Endothelial cell (in vitro differentiated cells): Measurements from ENCODE around the gene FAM20C. TPM values are rescaled to one million over a fixed set of nuclear protein-coding genes. Genes with fewer than 3 reads are reported as not detected.

Experiments used
- DNase-seq: peaks from one replicate; pipeline ENCODE4 v3.0.0; 2021; ENCODE audit warnings: low spot score
- H3K27ac Mint-ChIP-seq: one replicate; pipeline ENCODE4 v1.8.0; 2021; ENCODE audit warnings: mixed read lengths, inconsistent platforms; ENCODE audit not compliant: unreplicated experiment
- H3K27me3 Mint-ChIP-seq: one replicate; pipeline ENCODE4 v1.8.0; 2021; ENCODE audit warnings: mild to moderate bottlenecking, moderate library complexity, mixed read lengths, inconsistent platforms; ENCODE audit not compliant: unreplicated experiment
- H3K36me3 Mint-ChIP-seq: one replicate; pipeline ENCODE4 v1.8.0; 2021; ENCODE audit warnings: mild to moderate bottlenecking, low read depth, mixed read lengths, inconsistent platforms; ENCODE audit not compliant: unreplicated experiment
- H3K4me1 Mint-ChIP-seq: one replicate; pipeline ENCODE4 v1.8.0; 2021; ENCODE audit warnings: mild to moderate bottlenecking, mixed read lengths, inconsistent platforms; ENCODE audit not compliant: unreplicated experiment
- H3K4me3 Mint-ChIP-seq: one replicate; pipeline ENCODE4 v1.8.0; 2021; ENCODE audit warnings: mild to moderate bottlenecking, mixed read lengths, inconsistent platforms; ENCODE audit not compliant: unreplicated experiment
- H3K9me3 Mint-ChIP-seq: one replicate; pipeline ENCODE4 v1.8.0; 2021; ENCODE audit warnings: mixed read lengths, inconsistent platforms; ENCODE audit not compliant: unreplicated experiment
- total RNA-seq: library from RNA; stranded (reverse); fragmentation: NEBNext Ultra II Directional; extraction: Animal tissue kit (Norgen Biotek cat#: 25700); gene quantifications from one replicate; pipeline ENCODE4 v1.2.1, GENCODE V29; 2021; ENCODE audit not compliant: unreplicated experiment
- TF ChIP-seq, protein P1 (sequence below): fragments of 200-600 bp; sonication (generic); IDR thresholded peaks from one replicate; pipeline ENCODE4 v1.5.0; 2021; ENCODE audit warnings: antibody characterized with exemption; ENCODE audit not compliant: unreplicated experiment

Gene FAM20C
- total RNA-seq, 1 donor from 2014 or later: 3.1 TPM

DNA sequence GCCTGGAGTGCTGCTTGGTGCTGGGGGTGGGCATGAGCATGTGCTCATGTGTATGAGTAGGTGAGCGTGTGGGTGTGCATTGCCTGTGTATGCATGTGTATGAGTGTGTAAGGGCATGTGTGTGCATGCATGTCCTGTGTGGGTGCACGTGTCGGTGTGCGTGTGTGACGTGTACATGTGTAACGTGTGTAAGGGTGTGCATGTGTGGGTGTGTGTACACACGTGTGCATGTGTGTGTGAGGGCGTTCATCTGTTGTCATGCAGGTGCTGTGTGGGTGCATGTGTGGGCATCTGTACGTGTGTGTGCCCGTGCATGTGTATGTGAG is 30.3 kb downstream of the FAM20C start:
- H3K4me1 Mint-ChIP-seq: peaks cover 4% of the 10 kb centered on the region
- peak overlapping the region; percentile 65 for H3K27ac Mint-ChIP-seq
- DNase-seq: no peak

GRCh38 chr7:223118-223800 is 30.9 kb downstream of the FAM20C start:
- Mint-ChIP-seq H3K27ac (peak overlapping the region; percentile 65), H3K4me1 (peaks cover 4% of the 10 kb centered on the region), H3K36me3 (peaks cover 4% of the 10 kb centered on the region), H3K27me3 (peaks cover 7% of the 10 kb centered on the region), H3K9me3 (no peaks in the 10 kb centered on the region), H3K4me3 (no peak overlapping the region)
- no peak for DNase-seq
- TF ChIP-seq, protein P1, sequence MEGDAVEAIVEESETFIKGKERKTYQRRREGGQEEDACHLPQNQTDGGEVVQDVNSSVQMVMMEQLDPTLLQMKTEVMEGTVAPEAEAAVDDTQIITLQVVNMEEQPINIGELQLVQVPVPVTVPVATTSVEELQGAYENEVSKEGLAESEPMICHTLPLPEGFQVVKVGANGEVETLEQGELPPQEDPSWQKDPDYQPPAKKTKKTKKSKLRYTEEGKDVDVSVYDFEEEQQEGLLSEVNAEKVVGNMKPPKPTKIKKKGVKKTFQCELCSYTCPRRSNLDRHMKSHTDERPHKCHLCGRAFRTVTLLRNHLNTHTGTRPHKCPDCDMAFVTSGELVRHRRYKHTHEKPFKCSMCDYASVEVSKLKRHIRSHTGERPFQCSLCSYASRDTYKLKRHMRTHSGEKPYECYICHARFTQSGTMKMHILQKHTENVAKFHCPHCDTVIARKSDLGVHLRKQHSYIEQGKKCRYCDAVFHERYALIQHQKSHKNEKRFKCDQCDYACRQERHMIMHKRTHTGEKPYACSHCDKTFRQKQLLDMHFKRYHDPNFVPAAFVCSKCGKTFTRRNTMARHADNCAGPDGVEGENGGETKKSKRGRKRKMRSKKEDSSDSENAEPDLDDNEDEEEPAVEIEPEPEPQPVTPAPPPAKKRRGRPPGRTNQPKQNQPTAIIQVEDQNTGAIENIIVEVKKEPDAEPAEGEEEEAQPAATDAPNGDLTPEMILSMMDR: no peak

More for the DNA sequence above, 30.3 kb downstream of the FAM20C start:
- H3K9me3 Mint-ChIP-seq: no peaks in the 10 kb centered on the region
- no peak overlapping the region for H3K4me3 Mint-ChIP-seq
- TF ChIP-seq, protein P1: no peak
- peaks cover 7% of the 10 kb centered on the region for H3K27me3 Mint-ChIP-seq
- peaks cover 4% of the 10 kb centered on the region for H3K36me3 Mint-ChIP-seq

DNA sequence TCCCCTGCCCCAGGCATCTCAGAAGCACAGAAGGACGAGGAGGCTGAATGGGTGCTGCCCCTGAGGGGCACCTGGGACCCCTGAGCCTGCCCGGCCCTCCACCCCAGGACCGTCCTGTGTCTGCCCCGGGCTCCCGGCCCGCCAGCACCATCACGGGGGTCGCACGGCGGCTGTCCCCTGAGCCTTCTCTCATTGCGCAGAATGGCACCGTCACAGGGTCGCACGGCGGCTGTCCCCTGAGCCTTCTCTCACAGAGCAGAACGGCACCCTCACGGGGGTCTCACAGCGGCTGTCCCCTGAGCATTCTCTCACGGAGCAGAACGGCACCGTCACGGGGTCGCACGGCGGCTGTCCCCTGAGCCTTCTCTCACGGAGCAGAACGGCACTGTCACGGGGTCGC is 31.5 kb downstream of the FAM20C start:
- TF ChIP-seq, protein P1: no peak
- Mint-ChIP-seq H3K4me3 (no peak overlapping the region), H3K27me3 (peaks cover 7% of the 10 kb centered on the region), H3K9me3 (no peaks in the 10 kb centered on the region), H3K4me1 (peaks cover 4% of the 10 kb centered on the region), H3K27ac (no peak overlapping the region), H3K36me3 (peaks cover 4% of the 10 kb centered on the region)
- DNase-seq: no peak

DNA sequence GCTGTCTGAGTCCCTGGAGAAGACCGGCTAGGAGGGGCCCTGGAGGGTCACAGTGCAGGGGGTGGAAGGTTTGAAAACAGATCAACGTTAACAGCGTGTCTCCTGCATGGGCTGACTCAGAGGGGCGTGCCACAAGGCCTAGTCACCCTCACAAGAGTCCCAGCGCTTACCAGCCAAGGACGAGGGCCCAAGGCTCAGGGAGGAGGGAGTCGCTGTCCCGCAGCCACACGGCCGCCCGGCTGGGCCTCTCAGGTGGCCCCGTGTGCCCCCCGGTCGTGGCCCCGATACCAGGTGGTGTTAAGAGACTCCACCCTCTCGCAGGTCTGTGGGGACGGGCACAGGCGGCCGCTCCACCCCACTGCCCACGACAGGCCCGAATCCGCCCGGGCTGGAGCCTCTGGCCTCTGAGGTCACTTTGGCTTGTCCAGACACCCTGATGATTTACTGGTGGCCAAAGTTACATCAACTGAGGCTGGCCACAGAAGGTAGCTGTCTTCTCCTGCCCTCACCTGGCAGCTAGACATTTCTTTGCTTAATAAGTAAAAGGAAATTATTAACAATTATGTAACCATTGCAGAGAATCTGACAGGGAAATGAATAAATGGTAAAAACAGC is 34.0 kb downstream of the FAM20C start:
- H3K27ac Mint-ChIP-seq: no peak overlapping the region
- H3K27me3 Mint-ChIP-seq: peaks cover 4% of the 10 kb centered on the region
- H3K9me3 Mint-ChIP-seq: no peaks in the 10 kb centered on the region
- no peak for DNase-seq
- peaks cover 4% of the 10 kb centered on the region for H3K36me3 Mint-ChIP-seq
- peaks cover 4% of the 10 kb centered on the region for H3K4me1 Mint-ChIP-seq
- H3K4me3 Mint-ChIP-seq: no peak overlapping the region
- TF ChIP-seq, protein P1: no peak

GRCh38 chr7:227926-228325 is 35.6 kb downstream of the FAM20C start:
- Mint-ChIP-seq H3K4me3 (no peak overlapping the region), H3K9me3 (no peaks in the 10 kb centered on the region), H3K4me1 (no peaks in the 10 kb centered on the region), H3K27me3 (peaks cover 4% of the 10 kb centered on the region), H3K27ac (no peak overlapping the region), H3K36me3 (peaks cover under 1% of the 10 kb centered on the region)
- no peak for DNase-seq
- TF ChIP-seq, protein P1: no peak
